Neutrophil (primary cell): ENCODE data around the gene SLC12A9.
A peak's percentile ranks its signal among the peaks of the same experiment; 100 is the strongest.

ENCODE experiments used
- H3K27ac ChIP-seq: fragments of 200-600 bp; sonication (generic); 2 replicates; pipeline ENCODE4 v1.5.1; 2016; ENCODE audit warnings: mild to moderate bottlenecking, moderate library complexity
- H3K27me3 ChIP-seq: fragments of 200-600 bp; sonication (generic); 2 replicates; pipeline ENCODE4 v1.6.0; 2016; ENCODE audit warnings: mild to moderate bottlenecking
- H3K36me3 ChIP-seq: fragments of 200-600 bp; sonication (generic); 2 replicates; pipeline ENCODE4 v1.5.1; 2017
- H3K4me1 ChIP-seq, 2 experiments: fragments of 200-600 bp in 1 of 2; sonication (generic) in 1 of 2; 1 replicate in 1 of 2; 2 replicates in 1 of 2; pipeline versions ENCODE4 v1.5.1 to v1.6.1; 2013 to 2016; ENCODE audit warnings: low read depth in 1 of 2, low read length in 1 of 2, mild to moderate bottlenecking in 1 of 2, moderate library complexity in 1 of 2; ENCODE audit not compliant: control insufficient read depth in 1 of 2, insufficient read depth in 1 of 2
- H3K4me3 ChIP-seq, 2 experiments: fragments of 200-600 bp in 1 of 2; sonication (generic) in 1 of 2; 1 replicate in 1 of 2; 2 replicates in 1 of 2; pipeline ENCODE4 v1.5.1; 2013 to 2016; ENCODE audit warnings: low read depth in 1 of 2, low read length in 1 of 2, mild to moderate bottlenecking in 1 of 2, moderate library complexity in 1 of 2
- H3K9me3 ChIP-seq: fragments of 200-600 bp; sonication (generic); 2 replicates; pipeline ENCODE4 v1.5.1; 2016
- TF ChIP-seq, protein P1 (sequence below): fragments of 200-600 bp; sonication (generic); IDR thresholded peaks from 2 replicates; pipeline ENCODE4 v1.5.1; 2016; ENCODE audit warnings: antibody characterized with exemption

The SLC12A9 gene

DNA sequence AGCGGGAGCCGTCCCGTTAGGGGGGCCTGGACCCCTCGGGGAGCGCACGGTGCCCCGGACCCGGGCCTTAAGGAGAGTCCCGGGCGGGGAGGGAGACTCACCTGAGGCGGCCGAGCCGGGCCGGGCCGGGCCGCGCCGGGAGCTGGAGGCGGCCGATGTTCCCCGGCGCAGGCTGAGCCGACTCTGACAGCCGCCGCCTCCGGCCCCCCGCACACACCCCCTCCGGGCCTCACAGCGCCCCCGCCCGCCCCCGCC, 43.1 kb downstream of the SLC12A9 start, which contains the start of gene ACHE:
Gene ACHE (minus strand): TSS at position 188 of the 255 bp plus-strand sequence. CDS start 1,656 bp downstream, outside the sequence.
- TF ChIP-seq, protein P1, sequence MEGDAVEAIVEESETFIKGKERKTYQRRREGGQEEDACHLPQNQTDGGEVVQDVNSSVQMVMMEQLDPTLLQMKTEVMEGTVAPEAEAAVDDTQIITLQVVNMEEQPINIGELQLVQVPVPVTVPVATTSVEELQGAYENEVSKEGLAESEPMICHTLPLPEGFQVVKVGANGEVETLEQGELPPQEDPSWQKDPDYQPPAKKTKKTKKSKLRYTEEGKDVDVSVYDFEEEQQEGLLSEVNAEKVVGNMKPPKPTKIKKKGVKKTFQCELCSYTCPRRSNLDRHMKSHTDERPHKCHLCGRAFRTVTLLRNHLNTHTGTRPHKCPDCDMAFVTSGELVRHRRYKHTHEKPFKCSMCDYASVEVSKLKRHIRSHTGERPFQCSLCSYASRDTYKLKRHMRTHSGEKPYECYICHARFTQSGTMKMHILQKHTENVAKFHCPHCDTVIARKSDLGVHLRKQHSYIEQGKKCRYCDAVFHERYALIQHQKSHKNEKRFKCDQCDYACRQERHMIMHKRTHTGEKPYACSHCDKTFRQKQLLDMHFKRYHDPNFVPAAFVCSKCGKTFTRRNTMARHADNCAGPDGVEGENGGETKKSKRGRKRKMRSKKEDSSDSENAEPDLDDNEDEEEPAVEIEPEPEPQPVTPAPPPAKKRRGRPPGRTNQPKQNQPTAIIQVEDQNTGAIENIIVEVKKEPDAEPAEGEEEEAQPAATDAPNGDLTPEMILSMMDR = no peak
- Histone ChIP-seq H3K36me3 (no peaks in the 10 kb centered on the region), H3K27me3 (peaks cover 100% of the 10 kb centered on the region), H3K4me1 (peaks cover 17 to 36% of the 10 kb centered on the region in 2 experiments), H3K27ac (no peak within 1 kb of the TSS), H3K9me3 (no peaks in the 10 kb centered on the region), H3K4me3 (peak within 1 kb of the TSS; percentile 47 to 57)

DNA sequence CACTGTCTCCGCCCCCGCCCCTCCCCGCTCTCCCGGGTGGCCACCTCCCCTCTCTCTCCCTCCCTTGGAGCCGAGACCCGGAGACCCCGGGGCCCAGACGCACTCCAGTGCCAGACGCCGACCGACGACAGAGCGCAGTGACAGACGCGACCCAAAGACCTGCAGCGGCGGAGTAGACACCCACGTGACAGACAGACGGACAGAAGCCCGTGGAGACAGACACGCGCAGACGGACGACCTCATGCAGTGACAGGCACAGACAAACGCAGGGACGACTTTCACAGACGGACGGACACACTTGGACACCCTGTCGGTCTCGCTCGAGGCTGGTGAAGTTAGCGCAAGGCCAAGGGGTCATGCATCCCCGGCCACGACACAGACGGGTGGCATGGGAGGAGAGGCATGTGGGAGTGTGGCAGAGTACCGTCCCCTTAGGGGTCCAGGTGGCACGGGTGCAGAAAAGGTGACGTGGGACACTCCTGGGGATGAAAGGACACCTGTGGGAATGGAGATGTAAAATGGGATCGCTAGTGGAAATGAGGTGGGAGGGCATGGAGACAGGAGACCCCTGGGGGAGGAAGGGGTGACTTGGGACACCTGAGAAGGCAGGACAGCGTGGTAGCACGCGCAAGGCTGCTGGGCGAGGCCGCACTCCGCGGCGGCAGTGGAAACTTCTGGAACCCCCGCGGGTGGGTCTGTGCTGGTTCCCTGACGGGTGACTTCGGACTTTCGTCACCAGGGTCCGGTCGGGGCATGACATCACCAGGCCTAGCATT, 43.6 kb downstream of the SLC12A9 start:
- peaks cover 100% of the 10 kb centered on the region for H3K27me3 ChIP-seq
- peak overlapping the region; percentile 47 to 57 for H3K4me3 ChIP-seq
- H3K27ac ChIP-seq = no peak overlapping the region
- TF ChIP-seq, protein P1 = no peak
- H3K36me3 ChIP-seq = no peaks in the 10 kb centered on the region
- H3K9me3 ChIP-seq = no peaks in the 10 kb centered on the region
- H3K4me1 ChIP-seq = peaks cover 12 to 30% of the 10 kb centered on the region in 2 experiments

DNA sequence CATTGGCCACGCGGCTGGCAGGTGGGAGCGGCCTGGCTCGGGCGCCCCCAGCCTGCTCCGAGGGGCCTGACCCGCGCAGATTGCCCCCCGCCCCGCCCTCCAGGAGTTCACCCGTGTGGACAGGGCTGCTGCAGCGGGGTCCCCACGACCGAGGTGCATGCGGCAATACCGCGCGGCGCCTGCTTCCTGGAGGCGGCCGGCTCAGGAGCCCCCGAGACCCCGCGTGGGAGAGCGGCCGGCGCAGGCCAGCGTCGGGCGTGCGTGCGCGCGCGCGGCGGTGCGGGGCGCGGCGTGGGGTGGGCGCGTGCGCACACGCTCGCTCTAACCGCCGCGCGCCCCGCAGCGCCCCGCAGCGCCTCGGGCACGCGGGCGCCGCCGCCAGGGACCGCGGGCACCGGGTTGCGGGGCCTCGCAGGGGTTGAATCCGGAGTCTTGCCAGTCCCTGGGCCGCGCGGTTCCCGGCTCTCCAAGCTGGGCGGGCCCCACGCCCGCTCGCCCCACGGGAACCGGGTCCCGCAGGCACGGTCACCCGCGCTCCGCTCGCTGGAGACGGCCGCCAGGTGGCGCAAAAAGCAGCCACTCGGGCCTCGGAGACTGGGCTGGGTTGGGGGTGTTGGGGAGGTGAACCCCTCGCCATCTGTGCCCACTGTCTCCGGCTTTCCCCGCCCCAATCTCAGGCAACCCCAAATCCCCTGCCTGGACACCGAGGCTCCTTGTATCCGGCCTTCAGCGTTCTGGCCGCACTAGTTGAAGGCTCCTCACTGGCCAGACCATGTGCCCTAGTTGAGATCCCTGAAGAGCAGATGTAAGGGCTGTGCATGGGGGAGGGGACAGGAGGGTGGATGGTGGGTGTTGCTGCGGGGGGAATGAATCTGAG, 44.5 kb downstream of the SLC12A9 start:
- TF ChIP-seq, protein P1 = peak; percentile 69
- Histone ChIP-seq H3K9me3 (no peaks in the 10 kb centered on the region), H3K36me3 (no peaks in the 10 kb centered on the region), H3K4me3 (peak overlapping the region; percentile 47 to 57), H3K27ac (no peak overlapping the region), H3K27me3 (peaks cover 95% of the 10 kb centered on the region), H3K4me1 (peaks cover 8 to 28% of the 10 kb centered on the region in 2 experiments)

DNA sequence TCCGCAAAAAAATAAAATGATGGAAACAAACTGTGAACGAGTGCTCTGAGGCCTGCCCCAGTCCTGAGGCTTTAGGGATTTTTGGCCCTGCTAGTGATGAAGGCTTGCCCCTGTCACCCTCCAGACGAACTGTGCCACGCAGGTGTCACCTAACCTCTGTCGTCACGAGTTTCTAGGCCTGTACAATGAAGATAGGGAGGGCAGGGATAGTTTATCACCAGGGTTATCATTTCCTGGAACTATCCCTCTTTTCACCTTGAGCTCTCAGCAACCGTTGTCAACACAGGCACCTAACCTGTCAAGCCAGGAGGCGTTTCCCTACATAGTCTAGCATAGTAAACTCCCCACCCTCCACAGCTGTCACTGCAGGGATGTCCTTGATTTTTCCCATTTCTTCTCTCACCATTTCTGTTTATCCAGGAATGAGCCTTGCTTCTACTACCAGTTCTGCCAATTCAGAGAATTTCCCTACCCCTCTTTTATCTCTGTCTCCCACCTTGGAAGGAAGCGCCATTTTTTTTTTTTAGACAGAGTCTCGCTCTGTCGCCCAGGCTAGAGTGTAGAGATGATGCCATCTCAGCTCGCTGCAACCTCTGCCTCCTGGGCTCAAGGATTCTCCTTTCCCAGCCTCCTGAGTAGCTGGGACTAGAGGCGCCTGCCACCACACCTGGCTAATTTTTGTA, 45.4 kb downstream of the SLC12A9 start:
- no peak overlapping the region for H3K4me3 ChIP-seq
- H3K27me3 ChIP-seq = peaks cover 92% of the 10 kb centered on the region
- no peaks in the 10 kb centered on the region for H3K9me3 ChIP-seq
- H3K36me3 ChIP-seq = no peaks in the 10 kb centered on the region
- peaks cover 8 to 28% of the 10 kb centered on the region in 2 experiments for H3K4me1 ChIP-seq
- TF ChIP-seq, protein P1 = no peak
- H3K27ac ChIP-seq = no peak overlapping the region

DNA sequence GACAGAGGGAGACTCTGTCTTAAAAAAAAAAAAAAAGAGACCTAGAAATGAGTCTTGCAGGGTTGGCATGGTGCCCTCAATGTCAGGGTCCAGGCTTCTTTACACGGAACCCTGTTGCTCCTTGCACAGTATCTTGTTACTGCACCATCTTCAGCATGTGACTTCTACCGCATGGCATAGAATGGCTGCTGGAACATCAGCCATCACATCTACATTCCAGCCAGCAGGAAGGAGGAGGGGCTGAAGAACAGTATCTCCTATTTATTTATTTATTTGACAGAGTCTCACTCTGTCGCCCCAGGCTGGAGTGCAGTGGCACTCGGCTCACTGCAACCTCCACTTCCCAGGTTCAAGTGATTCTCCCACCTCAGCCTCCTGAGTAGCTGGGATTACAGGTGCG, 46.9 kb downstream of the SLC12A9 start:
- Histone ChIP-seq H3K9me3 (no peaks in the 10 kb centered on the region), H3K27me3 (peaks cover 85% of the 10 kb centered on the region), H3K4me3 (no peak overlapping the region), H3K36me3 (no peaks in the 10 kb centered on the region), H3K4me1 (peaks cover 8 to 28% of the 10 kb centered on the region in 2 experiments), H3K27ac (no peak overlapping the region)
- TF ChIP-seq, protein P1 = no peak
